Parathyroid adenoma (tissue), 2 donors: ENCODE measurements around the gene CPNE5.

ENCODE experiments used
- H2AFZ ChIP-seq: fragments of 300-600 bp; sonication (generic); one replicate; pipeline ENCODE4 v1.7.0; 2017; ENCODE audit warnings: antibody characterized with exemption, mild to moderate bottlenecking
- H3K27ac ChIP-seq: fragments of 300-600 bp; sonication (generic); one replicate; pipeline ENCODE4 v1.7.0; 2017
- H3K27me3 ChIP-seq: fragments of 300-600 bp; sonication (generic); one replicate; pipeline ENCODE4 v1.7.0; 2017; ENCODE audit warnings: low read length; ENCODE audit not compliant: control insufficient read depth, insufficient read depth
- H3K36me3 ChIP-seq: fragments of 300-600 bp; sonication (generic); one replicate; pipeline ENCODE4 v1.7.0; 2017; ENCODE audit warnings: low read length; ENCODE audit not compliant: control insufficient read depth, insufficient read depth
- H3K4me1 ChIP-seq: fragments of 300-600 bp; sonication (generic); one replicate; pipeline ENCODE4 v1.7.0; 2017; ENCODE audit warnings: control low read depth
- H3K4me2 ChIP-seq: fragments of 300-600 bp; sonication (generic); one replicate; pipeline ENCODE4 v1.7.0; 2017; ENCODE audit warnings: low read length
- H3K4me3 ChIP-seq: fragments of 300-600 bp; sonication (generic); one replicate; pipeline ENCODE4 v1.7.0; 2017; ENCODE audit warnings: low read depth, low read length
- H3K79me2 ChIP-seq: fragments of 300-600 bp; sonication (generic); one replicate; pipeline ENCODE4 v1.7.0; 2017; ENCODE audit warnings: control low read depth
- H3K9ac ChIP-seq: fragments of 300-600 bp; sonication (generic); one replicate; pipeline ENCODE4 v1.7.0; 2017; ENCODE audit warnings: mild to moderate bottlenecking
- H3K9me3 ChIP-seq: fragments of 300-600 bp; sonication (generic); one replicate; pipeline ENCODE4 v1.7.0; 2017; ENCODE audit warnings: low read length; ENCODE audit not compliant: control insufficient read depth
- CTCF ChIP-seq: fragments of 300-600 bp; sonication (generic); IDR thresholded peaks from one replicate; pipeline ENCODE4 v1.7.0; 2017; ENCODE audit warnings: antibody characterized with exemption, mild to moderate bottlenecking
- donor health status: primary hyperparathyroidism.

The CPNE5 gene

GRCh38 chr6:36692861-36693702 is 146.2 kb downstream of the CPNE5 start:
- H3K36me3 ChIP-seq = no peaks in the 10 kb centered on the region
- no peak for TF ChIP-seq CTCF
- no peak overlapping the region for H3K4me2 ChIP-seq
- H3K27ac ChIP-seq = no peak overlapping the region
- H3K4me1 ChIP-seq = no peaks in the 10 kb centered on the region
- H3K4me3 ChIP-seq = no peak overlapping the region
- H3K9ac ChIP-seq = no peak overlapping the region
- H3K9me3 ChIP-seq = no peaks in the 10 kb centered on the region
- no peak overlapping the region for H2AFZ ChIP-seq
- H3K79me2 ChIP-seq = no peaks in the 10 kb centered on the region
- no peaks in the 10 kb centered on the region for H3K27me3 ChIP-seq

- no peaks in the 10 kb centered on the region for H3K4me1 ChIP-seq
- no peaks in the 10 kb centered on the region for H3K9me3 ChIP-seq
- no peaks in the 10 kb centered on the region for H3K79me2 ChIP-seq
- H3K4me3 ChIP-seq = no peak overlapping the region
- no peak overlapping the region for H3K27ac ChIP-seq
- no peak overlapping the region for H2AFZ ChIP-seq
- H3K36me3 ChIP-seq = no peaks in the 10 kb centered on the region
- H3K9ac ChIP-seq = no peak overlapping the region
- H3K4me2 ChIP-seq = no peak overlapping the region
- no peak for TF ChIP-seq CTCF
- no peaks in the 10 kb centered on the region for H3K27me3 ChIP-seq
These were observed 147.0 kb downstream of the CPNE5 start for GRCh38 chr6:36692220-36692619.

GRCh38 chr6:36691612-36692011 is 147.6 kb downstream of the CPNE5 start:
- Histone ChIP-seq H3K79me2 (no peaks in the 10 kb centered on the region), H3K9ac (no peak overlapping the region), H2AFZ (no peak overlapping the region), H3K4me2 (no peak overlapping the region), H3K36me3 (no peaks in the 10 kb centered on the region), H3K27ac (no peak overlapping the region), H3K4me3 (no peak overlapping the region), H3K4me1 (no peaks in the 10 kb centered on the region), H3K27me3 (no peaks in the 10 kb centered on the region), H3K9me3 (no peaks in the 10 kb centered on the region)
- TF ChIP-seq CTCF = no peak

- Histone ChIP-seq H3K9me3 (no peaks in the 10 kb centered on the region), H3K4me2 (no peak overlapping the region), H3K27me3 (no peaks in the 10 kb centered on the region), H3K9ac (no peak overlapping the region), H3K36me3 (no peaks in the 10 kb centered on the region), H3K4me3 (no peak overlapping the region), H3K4me1 (no peaks in the 10 kb centered on the region), H2AFZ (no peak overlapping the region), H3K27ac (no peak overlapping the region), H3K79me2 (no peaks in the 10 kb centered on the region)
- no peak for TF ChIP-seq CTCF
These were observed 148.2 kb downstream of the CPNE5 start for GRCh38 chr6:36691011-36691410.
